GM12891 (cell line): ENCODE data around the gene DMXL1.

Source experiments
- POLR2A ChIP-seq: IDR thresholded peaks from 2 replicates; pipeline ENCODE4 v1.6.1; 2011; ENCODE audit warnings: low read depth, low read length, control low read depth
- POU2F2 ChIP-seq: IDR thresholded peaks from 2 replicates; pipeline ENCODE4 v1.6.1; 2011; ENCODE audit warnings: low read depth, mild to moderate bottlenecking, control low read depth, low read length, moderate library complexity
- TAF1 ChIP-seq: IDR thresholded peaks from 2 replicates; pipeline ENCODE4 v1.6.1; 2011; ENCODE audit warnings: low read depth, low read length, control low read depth

GRCh38 chr5:119028575-119028974, 42.3 kb upstream of the DMXL1 start:
- no peak for TF ChIP-seq POLR2A
- no peak for TF ChIP-seq TAF1
- TF ChIP-seq POU2F2 = no peak
